Activated T-helper 9 cell treated with anti-CD3 and anti-CD28 coated beads, Interleukin-2, amount 50 U/mL, for 16 hours (primary cell): Measurements from ENCODE around the gene ZFP90.
"Not testable (repeated sequence)": the region's sequence is repeated elsewhere in the genome, so short reads cannot be mapped to it uniquely, and the experiment has no call there.

Experiments used
- DNase-seq: peaks from one replicate; pipeline ENCODE4 v3.0.0-alpha.2; 2020; ENCODE audit warnings: low read depth

Gene ZFP90

DNA sequence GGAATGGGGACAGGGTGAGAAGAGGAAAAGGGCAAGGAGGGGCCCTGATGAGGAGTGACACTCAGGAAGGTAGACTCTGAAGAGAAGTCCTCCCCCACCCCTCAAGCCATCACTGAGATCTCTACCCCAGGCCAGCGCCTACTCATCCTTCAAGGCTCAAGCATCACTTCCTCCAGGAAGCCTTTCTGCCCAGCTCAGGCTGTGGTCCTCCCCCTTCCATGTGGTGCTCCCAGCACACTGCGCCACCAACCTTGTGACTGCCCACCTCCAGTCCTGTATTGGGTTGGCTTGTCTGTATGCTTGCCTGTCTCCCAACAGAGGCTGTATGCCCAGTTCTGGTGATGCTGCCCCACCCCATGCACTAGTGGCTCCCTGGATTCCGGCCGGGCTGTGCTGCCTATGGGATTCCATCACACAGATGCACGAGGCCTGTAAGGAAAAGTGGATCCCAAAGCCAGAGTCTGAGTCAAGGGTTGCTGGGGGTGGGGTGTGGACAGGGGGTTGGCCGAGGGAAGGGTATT is 19.8 kb upstream of the ZFP90 start:
- DNase-seq, result no peak

DNA sequence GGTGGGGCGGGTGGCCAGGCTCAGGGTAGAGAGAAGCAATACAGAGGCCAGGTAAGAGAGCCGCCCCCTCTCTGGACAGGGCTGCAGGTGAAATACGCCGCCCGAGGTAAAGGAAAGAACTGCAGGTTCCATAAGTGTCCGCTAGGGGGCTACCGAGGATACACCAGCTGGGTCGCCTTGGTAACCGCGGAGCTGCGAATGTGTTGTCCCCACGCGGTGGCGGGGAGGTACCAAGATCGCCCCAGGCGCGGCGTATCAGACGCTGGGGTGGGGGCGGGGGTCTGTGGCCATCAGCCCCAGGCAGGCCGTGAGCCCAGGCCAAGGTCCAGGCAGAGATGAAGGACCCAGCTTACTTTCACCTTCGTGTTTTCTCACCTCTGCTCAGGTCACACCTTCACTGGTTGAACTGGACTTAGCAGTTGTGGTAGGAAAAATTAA is 18.4 kb upstream of the ZFP90 start:
- peak; percentile 77 for DNase-seq

DNA sequence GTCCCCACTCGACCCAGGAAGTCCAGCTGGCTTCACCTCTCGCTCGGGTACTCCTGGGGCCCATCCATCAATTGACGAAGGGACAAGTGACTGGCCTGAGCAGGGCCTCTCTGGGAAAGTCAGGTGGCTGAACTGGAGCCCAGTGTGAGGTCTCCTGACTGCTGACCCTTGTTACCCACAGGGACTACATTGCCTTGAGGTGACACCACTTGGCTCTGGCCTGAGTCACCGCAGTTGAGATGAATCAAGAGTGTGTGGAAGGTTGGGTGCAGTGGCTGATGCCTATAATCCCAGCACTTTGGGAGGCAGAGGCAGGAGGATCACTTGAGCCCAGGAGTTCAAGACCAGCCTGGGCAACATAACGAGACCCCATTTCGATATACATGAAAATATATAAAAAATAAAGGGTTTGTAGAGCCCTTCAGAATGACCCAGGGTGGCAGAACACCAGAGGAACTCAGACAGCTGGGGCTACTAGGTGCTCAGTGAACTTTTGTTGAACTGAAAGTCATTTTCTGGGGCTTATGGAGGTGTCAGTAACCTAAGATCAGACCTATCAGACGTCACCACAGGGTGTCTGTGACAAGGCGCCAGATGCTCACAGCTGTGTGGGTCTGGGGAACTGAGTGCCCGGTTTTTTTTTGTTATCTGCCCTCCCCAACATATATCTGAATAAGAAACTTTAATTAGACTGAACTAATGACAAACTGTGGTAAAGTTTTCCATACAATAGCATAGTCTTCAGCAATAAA is 14.8 kb upstream of the ZFP90 start:
- DNase-seq, result no peak

DNA sequence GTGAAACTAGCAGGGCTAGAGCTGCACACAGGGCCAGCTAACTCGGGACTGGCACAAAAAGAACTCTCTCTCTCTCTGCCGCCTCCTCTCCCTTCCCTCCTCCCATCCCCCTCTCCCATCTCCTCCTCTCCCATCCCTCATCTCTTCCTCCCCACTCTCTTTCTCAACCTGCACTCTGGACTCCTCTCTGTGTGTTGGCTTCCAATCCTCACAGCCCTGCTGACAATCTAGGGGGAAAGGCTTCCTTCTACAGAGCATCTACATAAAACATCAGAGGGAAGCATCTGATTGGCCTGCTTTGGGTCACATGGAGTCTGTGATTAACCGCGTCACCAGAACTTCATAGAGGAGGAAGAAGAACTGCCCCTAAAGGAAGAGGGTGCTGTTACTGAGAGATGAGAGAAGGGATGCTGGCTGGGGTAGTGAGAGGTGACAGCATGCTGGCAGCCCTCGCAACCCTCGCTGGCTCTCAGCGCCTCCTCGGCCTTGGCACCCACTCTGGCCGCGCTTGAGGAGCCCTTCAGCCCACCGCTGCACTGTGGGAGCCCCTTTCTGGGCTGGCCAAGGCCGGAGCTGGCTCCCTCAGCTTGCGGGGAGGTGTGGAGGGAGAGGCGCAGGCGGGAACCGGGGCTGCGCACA is 12.8 kb upstream of the ZFP90 start:
- no peak for DNase-seq

DNA sequence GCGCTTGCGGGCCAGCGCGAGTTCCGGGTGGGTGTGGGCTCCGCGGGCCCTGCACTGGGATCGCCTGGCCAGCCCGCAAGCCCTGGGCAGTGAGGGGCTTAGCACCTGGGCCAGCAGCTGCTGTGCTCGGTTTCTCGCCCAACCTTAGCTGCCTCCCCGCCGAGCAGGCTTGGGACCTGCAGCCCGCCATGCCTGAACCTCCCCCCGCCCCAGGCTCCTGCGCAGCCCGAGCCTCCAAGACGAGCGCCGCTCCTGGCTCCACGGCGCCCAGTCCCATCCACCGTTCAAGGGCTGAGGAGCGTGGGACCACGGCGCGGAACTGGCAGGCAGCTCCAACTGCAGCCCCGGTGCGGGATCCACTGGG is 12.3 kb upstream of the ZFP90 start:
- DNase-seq, result no peak

DNA sequence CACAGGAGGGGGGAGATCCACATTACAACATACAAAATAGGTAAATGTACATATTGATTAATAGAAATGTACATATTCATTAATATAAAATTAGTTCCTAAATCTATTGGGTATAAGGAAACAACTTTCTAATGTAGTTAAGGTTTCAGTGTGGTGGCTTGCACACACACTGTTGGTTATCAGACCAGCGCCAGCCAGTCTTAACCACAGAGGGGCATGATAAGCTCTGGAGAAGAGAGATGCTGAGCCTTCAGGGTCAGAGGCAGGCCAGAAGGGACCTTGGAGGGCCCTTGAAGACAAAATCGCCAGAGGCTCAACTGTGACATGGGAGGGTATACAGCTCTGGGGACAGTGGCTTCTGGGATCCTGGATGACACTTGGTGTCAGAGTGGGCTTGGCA is 10.9 kb upstream of the ZFP90 start:
- DNase-seq, result no peak

DNA sequence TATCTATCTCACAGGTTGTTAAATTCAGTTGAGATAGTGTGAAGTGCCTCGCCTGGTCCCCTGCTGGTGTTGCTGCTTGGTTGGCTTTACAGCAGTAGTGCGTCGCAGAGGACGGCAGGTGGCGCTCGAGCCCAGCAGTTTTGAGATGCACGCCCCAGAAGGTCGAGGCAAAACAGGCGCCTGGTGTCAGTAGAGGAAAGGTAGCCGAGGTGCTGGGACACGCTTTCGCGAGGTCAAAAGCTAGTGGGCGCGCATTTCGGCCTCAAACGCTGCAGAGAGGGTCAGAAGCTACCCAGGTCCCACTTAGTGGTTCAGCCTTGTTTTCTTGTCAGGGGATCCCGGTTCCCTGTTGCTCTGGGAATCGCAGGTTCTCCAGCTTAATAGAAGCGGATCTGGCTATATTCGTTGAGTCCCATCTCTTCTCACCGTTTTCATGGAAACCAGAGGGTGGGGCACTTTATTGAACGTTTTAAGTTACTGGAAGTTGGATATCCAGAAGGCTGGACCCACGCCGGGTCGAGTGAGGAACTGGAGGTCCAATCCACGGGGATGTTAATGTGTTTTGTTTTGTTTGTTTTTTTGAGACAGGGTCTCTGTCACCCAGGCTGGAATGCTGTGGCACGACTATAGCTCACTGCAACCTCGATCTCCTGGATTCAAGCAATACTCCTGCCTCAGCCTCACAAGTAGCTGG is 10.3 kb upstream of the ZFP90 start:
- peak; percentile 85 for DNase-seq

DNA sequence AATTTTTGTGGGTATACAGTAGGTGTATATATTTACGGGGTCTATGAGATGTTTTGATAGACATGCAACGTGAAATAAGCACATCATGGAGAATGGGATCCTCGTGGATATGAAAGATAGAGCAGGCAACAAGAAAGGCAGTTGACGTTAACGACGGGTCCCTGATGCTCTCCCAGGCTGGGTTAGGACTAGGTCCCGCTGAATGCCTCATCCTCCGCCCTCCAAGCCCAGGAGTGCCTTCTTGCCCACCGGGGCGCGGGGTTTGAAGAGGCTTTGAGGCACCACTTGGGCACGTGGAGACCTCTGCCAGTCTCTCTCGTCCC is 9.5 kb upstream of the ZFP90 start:
- no peak for DNase-seq

DNA sequence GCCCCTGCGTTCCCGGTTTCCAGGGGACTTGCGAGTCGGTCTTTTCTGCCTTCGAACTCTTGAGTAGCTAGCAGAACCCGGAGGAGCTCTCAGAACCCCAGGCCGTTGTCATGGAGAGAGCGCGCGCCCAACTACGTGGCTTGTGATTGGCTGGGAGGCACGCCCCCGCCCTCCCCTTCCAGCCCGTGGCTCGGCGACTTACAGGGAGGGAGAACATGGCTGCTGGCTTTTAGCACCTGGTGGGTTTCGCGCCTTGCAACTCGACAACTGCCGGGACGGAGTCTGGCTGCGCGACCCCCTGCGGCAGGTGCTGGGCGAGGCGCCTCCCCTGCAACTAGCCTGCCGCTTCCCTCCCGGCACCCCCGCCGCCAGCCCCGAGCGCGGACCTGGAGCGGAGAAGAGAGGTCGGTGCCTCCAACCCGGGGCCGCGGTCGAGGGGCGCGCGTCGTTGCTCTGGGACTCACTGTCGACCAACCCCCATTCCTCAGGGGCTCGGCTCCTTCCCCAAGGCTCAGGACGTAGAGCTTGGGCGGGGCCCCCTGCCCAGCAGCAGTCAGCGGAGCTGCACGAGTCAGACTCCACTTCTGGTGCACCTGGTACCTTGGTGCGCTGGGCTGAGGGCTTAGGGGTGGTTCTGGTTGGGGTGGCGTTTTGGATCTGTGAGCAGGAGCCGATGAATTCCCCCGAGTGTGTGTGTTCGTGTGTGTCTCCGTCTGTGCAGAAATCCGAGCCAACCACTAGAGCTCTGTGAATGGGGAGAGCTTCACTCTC is 9.0 kb upstream of the ZFP90 start:
- DNase-seq, result peak; percentile 84

DNA sequence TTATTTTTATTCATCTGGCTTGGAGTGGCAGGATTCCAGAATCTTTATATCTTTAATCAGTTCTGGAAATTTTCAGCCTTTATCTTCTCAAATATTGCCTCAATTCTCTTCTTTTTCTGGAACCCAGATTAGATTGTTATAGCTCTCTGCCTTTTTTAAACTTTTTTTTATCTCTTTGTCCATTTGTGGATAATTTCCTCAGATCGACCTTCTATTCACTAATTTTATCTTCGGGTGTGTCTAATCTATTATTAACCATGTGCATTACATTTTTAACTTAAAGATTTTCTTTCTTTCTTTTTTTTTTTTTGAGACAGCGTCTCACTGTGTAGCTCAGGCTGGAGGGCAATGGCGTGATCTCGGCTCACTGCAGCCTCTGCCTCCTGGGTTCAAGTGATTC is 5.2 kb upstream of the ZFP90 start:
- no peak for DNase-seq

DNA sequence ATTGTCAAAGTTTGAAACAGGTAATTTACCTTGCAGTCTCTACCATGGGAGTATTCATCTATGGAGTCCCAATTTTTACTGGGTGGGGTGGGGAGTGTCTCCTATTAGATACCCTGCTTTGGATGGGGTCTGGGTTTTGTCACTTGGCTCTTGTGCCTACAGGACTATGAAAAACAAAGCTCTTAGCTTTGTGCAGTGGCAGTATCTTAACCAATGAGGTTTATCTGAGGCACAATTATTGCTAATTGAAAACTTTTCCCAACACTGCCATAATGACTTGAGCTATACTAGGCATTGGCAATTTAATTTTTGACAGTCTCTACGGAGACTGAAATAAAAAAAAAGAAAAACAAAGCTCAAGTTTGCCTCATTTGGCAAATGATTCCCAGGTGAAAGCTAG is 3.8 kb upstream of the ZFP90 start:
- DNase-seq, result no peak

DNA sequence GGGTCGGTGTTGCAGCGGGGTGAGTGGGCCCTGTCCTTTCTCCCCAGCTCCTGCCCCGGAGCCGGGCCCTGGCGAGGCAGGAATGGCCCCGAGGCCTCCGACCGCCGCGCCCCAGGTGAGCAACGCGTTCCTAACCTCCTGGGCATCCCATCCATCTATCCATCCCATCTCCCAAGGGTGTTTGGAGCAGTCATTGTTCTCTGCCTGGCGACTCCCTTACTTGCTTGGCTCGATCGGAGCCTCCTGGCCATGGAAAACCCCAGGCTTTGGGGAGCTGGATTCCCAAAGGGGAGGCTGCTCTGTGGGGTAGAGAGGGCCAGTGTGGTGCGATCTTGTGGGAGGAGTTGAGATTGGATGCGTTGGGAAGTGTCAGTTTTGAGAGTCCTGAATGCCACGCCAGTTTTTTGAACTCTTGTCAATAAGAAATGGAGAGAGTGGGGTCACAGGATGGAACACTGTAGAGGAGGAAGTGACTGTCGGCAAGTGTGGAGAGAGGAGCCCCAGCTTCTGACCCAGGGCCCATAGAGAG is 684 bp downstream of the ZFP90 start:
- DNase-seq, result no peak

DNA sequence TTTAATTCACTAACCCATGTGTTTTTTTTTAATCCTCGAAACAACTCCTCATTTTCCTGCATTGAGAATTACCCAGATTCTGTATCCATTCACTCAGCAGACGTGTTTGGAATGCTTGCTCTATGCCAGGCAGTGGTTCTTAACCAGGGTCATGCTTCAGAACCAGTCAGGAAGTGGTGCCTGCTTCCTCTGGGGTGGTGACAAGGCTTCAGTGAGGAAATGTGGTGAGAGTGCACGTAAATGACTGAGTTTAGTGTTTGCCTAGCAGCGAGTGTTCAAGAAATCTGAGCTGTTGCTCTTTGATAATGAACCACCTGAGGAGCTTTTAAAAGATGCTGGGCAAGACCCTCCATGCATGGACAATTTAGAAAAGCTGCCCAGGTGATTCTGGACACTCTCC is 9.9 kb downstream of the ZFP90 start:
- no peak for DNase-seq

DNA sequence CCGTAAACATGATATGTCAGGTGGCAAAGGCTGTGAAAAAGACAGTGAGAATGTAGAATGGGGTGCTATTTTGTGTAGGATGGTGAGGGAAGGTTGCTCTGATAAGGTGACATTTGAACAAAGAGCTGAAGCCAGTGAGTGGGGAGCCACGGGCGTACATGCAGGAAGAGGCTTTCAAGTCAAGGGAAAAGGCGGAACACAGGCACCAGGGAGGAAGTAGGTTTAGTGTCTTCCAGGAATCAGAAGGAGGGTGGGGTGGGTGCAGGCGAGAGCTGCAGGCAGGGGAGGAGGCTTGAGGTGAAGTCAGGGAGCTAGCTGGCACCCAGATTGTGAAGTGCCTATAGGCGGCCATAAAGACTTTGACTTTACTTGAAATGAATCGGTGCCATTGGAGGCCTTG is 14.1 kb downstream of the ZFP90 start:
- DNase-seq, result no peak

DNA sequence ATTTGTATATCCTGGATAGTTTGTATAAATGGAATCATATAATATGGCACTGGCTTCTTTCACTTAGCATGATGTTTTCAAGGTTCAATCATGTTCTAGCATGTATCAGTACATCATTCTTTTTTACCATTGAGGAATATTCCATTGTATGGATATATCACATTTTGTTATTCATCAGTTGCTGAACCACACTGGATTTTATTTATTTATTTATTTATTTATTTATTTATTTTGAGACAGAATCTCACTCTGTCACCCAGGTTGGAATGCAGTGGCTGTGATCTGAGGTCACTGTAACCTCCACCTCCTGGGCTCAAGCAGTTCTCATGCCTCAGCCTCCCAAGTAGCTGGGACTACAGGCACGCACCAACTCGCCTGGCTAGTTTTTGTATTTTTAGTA is 21.2 kb downstream of the ZFP90 start:
- DNase-seq, result not testable (repeated sequence)

DNA sequence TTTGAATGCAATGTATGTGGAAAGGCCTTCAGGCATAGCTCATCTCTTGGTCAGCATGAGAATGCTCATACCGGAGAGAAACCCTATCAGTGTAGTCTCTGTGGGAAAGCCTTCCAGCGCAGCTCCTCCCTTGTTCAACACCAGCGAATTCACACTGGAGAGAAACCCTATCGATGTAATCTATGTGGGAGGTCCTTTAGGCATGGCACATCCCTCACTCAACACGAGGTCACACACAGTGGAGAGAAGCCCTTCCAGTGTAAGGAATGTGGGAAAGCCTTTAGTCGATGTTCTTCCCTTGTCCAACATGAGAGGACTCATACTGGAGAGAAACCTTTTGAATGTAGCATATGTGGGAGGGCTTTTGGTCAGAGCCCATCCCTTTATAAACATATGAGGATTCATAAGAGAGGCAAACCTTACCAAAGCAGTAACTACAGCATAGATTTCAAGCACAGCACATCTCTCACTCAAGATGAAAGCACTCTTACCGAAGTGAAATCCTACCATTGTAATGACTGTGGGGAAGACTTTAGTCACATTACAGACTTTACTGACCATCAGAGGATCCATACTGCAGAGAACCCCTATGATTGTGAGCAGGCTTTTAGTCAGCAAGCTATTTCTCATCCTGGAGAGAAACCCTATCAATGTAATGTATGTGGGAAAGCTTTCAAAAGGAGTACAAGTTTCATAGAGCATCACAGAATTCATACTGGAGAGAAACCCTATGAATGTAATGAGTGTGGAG is 24.7 kb downstream of the ZFP90 start:
- DNase-seq, result no peak

DNA sequence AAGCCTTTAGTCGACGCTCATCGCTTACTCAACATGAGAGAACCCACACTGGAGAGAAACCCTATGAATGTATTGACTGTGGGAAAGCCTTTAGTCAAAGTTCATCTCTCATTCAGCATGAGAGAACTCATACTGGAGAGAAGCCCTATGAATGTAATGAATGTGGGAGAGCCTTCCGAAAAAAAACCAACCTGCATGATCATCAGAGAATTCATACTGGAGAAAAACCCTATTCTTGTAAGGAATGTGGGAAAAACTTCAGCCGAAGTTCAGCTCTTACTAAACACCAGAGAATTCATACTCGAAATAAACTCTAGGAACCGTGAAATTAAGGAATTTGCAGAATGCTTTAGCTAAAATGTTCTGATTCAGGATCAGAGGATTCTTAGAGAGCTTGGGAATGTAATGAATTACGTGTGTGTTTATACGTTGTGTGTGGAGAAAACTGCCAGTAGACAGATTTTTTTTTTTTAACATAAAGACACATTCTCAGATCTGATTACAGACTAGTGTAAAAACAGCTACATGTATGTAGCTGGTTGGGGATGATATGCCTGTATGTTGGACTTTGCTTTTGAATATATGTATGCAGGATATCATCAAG is 25.4 kb downstream of the ZFP90 start:
- DNase-seq, result no peak

DNA sequence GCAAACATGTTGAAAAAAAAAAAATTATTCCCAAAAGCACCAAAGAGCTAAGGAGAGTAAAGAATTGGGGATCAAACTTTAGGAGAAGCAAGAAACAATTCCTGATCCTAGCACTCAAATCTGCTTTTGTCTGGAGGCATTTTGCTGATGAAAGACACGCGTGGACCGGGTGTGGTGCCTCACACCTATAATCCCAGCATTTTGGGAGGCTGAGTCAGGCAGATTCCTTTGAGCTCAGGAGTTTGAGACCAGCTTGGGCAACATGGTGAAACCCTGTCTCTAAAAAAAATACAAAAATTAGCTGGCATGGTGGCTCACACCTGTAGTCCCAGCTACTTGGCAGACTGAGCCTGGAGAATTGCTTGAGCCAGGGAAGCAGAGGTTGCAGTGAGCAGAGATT is 35.4 kb downstream of the ZFP90 start:
- DNase-seq, result no peak

DNA sequence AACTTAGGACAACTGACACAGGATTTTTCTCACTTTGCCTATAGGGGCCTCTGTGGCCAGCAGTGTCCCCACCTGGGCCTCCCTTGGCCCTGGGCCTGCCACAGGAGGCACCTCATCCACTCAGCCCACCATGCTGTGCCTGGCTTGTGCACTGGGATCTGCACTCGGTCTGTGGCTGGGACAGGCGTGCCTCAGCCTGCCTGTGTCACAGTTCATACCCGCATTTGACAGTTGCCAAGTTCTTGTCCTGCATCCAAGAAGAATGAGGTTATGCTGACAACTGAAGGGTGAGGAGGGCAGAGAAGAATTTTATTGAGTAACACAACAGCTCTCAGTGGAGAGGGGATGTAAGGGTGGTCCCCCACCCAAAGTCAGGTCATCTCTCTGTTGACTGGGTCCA is 36.0 kb downstream of the ZFP90 start:
- no peak for DNase-seq

DNA sequence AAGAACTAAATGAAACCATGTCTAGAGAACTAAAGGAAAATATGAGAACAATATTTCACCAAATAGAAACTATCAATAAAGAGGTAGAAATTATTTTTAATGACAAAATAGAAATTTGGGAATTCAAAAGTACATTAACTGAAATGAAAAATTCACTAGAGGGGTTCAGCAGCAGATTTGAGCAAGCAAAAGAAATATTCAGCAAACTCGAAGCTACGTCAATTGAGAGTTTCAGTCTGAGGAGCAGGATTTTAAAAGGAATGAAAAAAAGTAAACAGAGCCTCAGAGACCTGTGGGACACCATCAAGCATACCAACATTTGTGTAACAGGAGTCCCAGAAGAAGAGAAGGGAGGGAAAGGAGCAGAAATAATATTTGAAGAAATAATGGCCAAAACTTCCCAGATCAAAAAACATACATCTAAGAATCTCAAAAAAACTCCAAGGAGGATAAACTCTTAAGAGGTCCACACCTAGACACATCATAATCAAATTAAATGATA is 38.3 kb downstream of the ZFP90 start:
- DNase-seq, result no peak
